Nephron (organoid): Measurements from ENCODE around the gene NUP210L.
"Not testable (repeated sequence)": the region's sequence is repeated elsewhere in the genome, so short reads cannot be mapped to it uniquely, and the experiment has no call there.

Source experiments
- H3K27ac Mint-ChIP-seq, 3 experiments: 2 replicates each; pipeline ENCODE4 v1.8.0; 2020; ENCODE audit warnings: mixed read lengths in 3 of 3, mild to moderate bottlenecking in 2 of 3, moderate library complexity in 1 of 3
- H3K27me3 Mint-ChIP-seq: 2 replicates; pipeline ENCODE4 v1.8.0; 2021; ENCODE audit warnings: low read depth, mild to moderate bottlenecking, moderate library complexity, mixed read lengths
- H3K36me3 Mint-ChIP-seq: 2 replicates; pipeline ENCODE4 v1.8.0; 2020; ENCODE audit warnings: low read depth, mixed read lengths
- H3K4me1 Mint-ChIP-seq: 2 replicates; pipeline ENCODE4 v1.8.0; 2020; ENCODE audit warnings: mixed read lengths
- H3K4me3 Mint-ChIP-seq, 3 experiments: 2 replicates each; pipeline ENCODE4 v1.8.0; 2020; ENCODE audit warnings: mild to moderate bottlenecking in 3 of 3, mixed read lengths in 3 of 3, moderate library complexity in 2 of 3
- H3K9me3 Mint-ChIP-seq: 2 replicates; pipeline ENCODE4 v1.8.0; 2020; ENCODE audit warnings: mixed read lengths
- CTCF ChIP-seq, 3 experiments: fragments of 200-600 bp; sonication (generic); IDR thresholded peaks; one replicate each; pipeline ENCODE4 v1.5.0; 2021; ENCODE audit warnings: antibody characterized with exemption in 3 of 3; ENCODE audit not compliant: unreplicated experiment in 3 of 3

NUP210L gene

GRCh38 chr1:153985341-153985912 is 169.4 kb downstream of the NUP210L start:
- Mint-ChIP-seq H3K4me1 (peaks cover 22% of the 10 kb centered on the region), H3K4me3 (peak overlapping the region; percentile 91 to 97 (median 96)), H3K27ac (peak overlapping the region; percentile 80 to 96 (median 90)), H3K36me3 (peaks cover 25% of the 10 kb centered on the region), H3K27me3 (no peaks in the 10 kb centered on the region), H3K9me3 (no peaks in the 10 kb centered on the region)
- TF ChIP-seq CTCF (IDR thresholded peaks at IDR 0.05; ENCODE audit: unreplicated experiment in 3 of 3) = no peak

- no peak for TF ChIP-seq CTCF (IDR thresholded peaks at IDR 0.05; ENCODE audit: unreplicated experiment in 3 of 3)
- Mint-ChIP-seq H3K9me3 (no peaks in the 10 kb centered on the region), H3K4me1 (peaks cover 19% of the 10 kb centered on the region), H3K4me3 (peak overlapping the region; percentile 91 to 97 (median 96)), H3K36me3 (peaks cover 27% of the 10 kb centered on the region), H3K27ac (peak overlapping the region; percentile 80 to 91 (median 90)), H3K27me3 (no peaks in the 10 kb centered on the region)
Measured at GRCh38 chr1:153984123-153984894, 170.6 kb downstream of the NUP210L start.

GRCh38 chr1:153981735-153982134 is 173.1 kb downstream of the NUP210L start:
- peaks cover 36% of the 10 kb centered on the region for H3K36me3 Mint-ChIP-seq
- not testable (repeated sequence) for H3K27ac Mint-ChIP-seq, H3K27me3 Mint-ChIP-seq, H3K9me3 Mint-ChIP-seq
- peak overlapping the region in 1 of 3 experiments; percentile 12 for H3K4me3 Mint-ChIP-seq
- peaks cover 34% of the 10 kb centered on the region for H3K4me1 Mint-ChIP-seq

GRCh38 chr1:153979091-153979490 is 175.8 kb downstream of the NUP210L start:
- Mint-ChIP-seq H3K27ac (peak overlapping the region; percentile 45 to 99 (median 97)), H3K36me3 (peaks cover 56% of the 10 kb centered on the region), H3K4me3 (peak overlapping the region; percentile 90 to 100 (median 99)), H3K4me1 (peaks cover 31% of the 10 kb centered on the region)
- not testable (repeated sequence) for H3K9me3 Mint-ChIP-seq, H3K27me3 Mint-ChIP-seq

- no peaks in the 10 kb centered on the region for H3K27me3 Mint-ChIP-seq
Measured at GRCh38 chr1:153978274-153978909, 176.5 kb downstream of the NUP210L start.

More at GRCh38 chr1:153978274-153978909, 176.5 kb downstream of the NUP210L start:
- peak overlapping the region; percentile 90 to 100 (median 99) for H3K4me3 Mint-ChIP-seq
- peaks cover 30% of the 10 kb centered on the region for H3K4me1 Mint-ChIP-seq
- peak overlapping the region; percentile 97 to 99 (median 99) for H3K27ac Mint-ChIP-seq
- peaks cover 57% of the 10 kb centered on the region for H3K36me3 Mint-ChIP-seq
- TF ChIP-seq CTCF (IDR thresholded peaks at IDR 0.05; ENCODE audit: unreplicated experiment in 3 of 3) = no peak
- no peaks in the 10 kb centered on the region for H3K9me3 Mint-ChIP-seq
